DMS53 treated with DMSO at 0.1 percent for 48 hours (cell line): ENCODE measurements around the gene IPO11.
"Not testable (repeated sequence)": the region's sequence is repeated elsewhere in the genome, so short reads cannot be mapped to it uniquely, and the experiment has no call there.

Source experiments
- DNase-seq: peaks from one replicate; lab custom pipeline; 2025; ENCODE audit not compliant: unreplicated experiment; lab: John Stamatoyannopoulos, UW

IPO11 gene

GRCh38 chr5:62596096-62596495 is 183.5 kb downstream of the IPO11 start:
- DNase-seq = no peak

GRCh38 chr5:62596691-62597090 is 184.1 kb downstream of the IPO11 start:
- DNase-seq = no peak

- no peak for DNase-seq
Measured at GRCh38 chr5:62597314-62597713, 184.8 kb downstream of the IPO11 start.

- DNase-seq = peak; percentile 81
Measured at GRCh38 chr5:62600560-62601252, 188.1 kb downstream of the IPO11 start.

- no peak for DNase-seq
Measured at GRCh38 chr5:62603934-62604333, 191.4 kb downstream of the IPO11 start.

- DNase-seq = no peak
Measured at GRCh38 chr5:62605638-62606037, 193.1 kb downstream of the IPO11 start.

GRCh38 chr5:62606878-62607277 is 194.3 kb downstream of the IPO11 start:
- no peak for DNase-seq

- no peak for DNase-seq
Measured at GRCh38 chr5:62607615-62608014, 195.1 kb downstream of the IPO11 start.

GRCh38 chr5:62608529-62609511 is 196.3 kb downstream of the IPO11 start:
- DNase-seq = no peak

- no peak for DNase-seq
Measured at GRCh38 chr5:62614355-62614754, 201.8 kb downstream of the IPO11 start.

- DNase-seq = no peak
Measured at GRCh38 chr5:62616615-62617277, 204.2 kb downstream of the IPO11 start.

GRCh38 chr5:62617943-62618342 is 205.4 kb downstream of the IPO11 start:
- DNase-seq = no peak

GRCh38 chr5:62620761-62621160 is 208.2 kb downstream of the IPO11 start:
- no peak for DNase-seq

GRCh38 chr5:62621280-62621679 is 208.7 kb downstream of the IPO11 start:
- DNase-seq = no peak

- DNase-seq = no peak
Measured at GRCh38 chr5:62623271-62623670, 210.7 kb downstream of the IPO11 start.

- not testable (repeated sequence) for DNase-seq
Measured at GRCh38 chr5:62624436-62624835, 211.9 kb downstream of the IPO11 start.

GRCh38 chr5:62626534-62626933 is 214.0 kb downstream of the IPO11 start:
- DNase-seq = no peak

- no peak for DNase-seq
Measured at GRCh38 chr5:62627121-62627520, 214.6 kb downstream of the IPO11 start.

- no peak for DNase-seq
Measured at GRCh38 chr5:62627901-62628300, 215.3 kb downstream of the IPO11 start.

- DNase-seq = no peak
Measured at GRCh38 chr5:62631909-62632580, 219.5 kb downstream of the IPO11 start.

GRCh38 chr5:62633243-62633642 is 220.7 kb downstream of the IPO11 start:
- no peak for DNase-seq
